ENCODE results near the gene ELFN1.

- no peak for TF ChIP-seq CTCF (IDR thresholded peaks at IDR 0.05; ENCODE audit: extremely low read depth in 1 of 2, insufficient read depth in 1 of 2, low read depth in 1 of 2, low read length in 2 of 2)
- no peak for TF ChIP-seq JUN (IDR thresholded peaks at IDR 0.05; ENCODE audit: borderline replicate concordance, insufficient read depth, insufficient read length, low read depth)
These were observed 55.9 kb downstream of the ELFN1 start for GRCh38 chr7:1725766-1726630.

Data from endothelial cell of umbilical vein (primary cell).